HEK293 (cell line): ENCODE measurements around the gene SH3BP5.
A peak's percentile ranks its signal among the peaks of the same experiment; 100 is the strongest.
"Not testable (repeated sequence)": the region's sequence is repeated elsewhere in the genome, so short reads cannot be mapped to it uniquely, and the experiment has no call there.

Experiments used
- CTCF ChIA-PET: fragments of 350-600 bp; formaldehyde crosslinking; extraction: SDS; loops from one replicate; lab custom pipeline; 2021; ENCODE audit warnings: antibody characterized with exemption; lab: Yijun Ruan, JAX
- POLR2A ChIA-PET: fragments of 300-600 bp; formaldehyde crosslinking; extraction: SDS; loops from one replicate; lab custom pipeline; 2020; ENCODE audit warnings: antibody characterized with exemption, inconsistent platforms; lab: Yijun Ruan, JAX
- H3K27ac ChIP-seq: fragments of 200-500 bp; sonication (Bioruptor generic); 2 replicates; pipeline ENCODE4 v1.5.1; 2014; ENCODE audit warnings: low read depth, low read length, control low read depth, inconsistent platforms; ENCODE audit errors: extremely low read depth
- H3K36me3 ChIP-seq, 2 experiments: fragments of 200-500 bp in 1 of 2; sonication (Bioruptor generic) in 1 of 2; 1 replicate in 1 of 2; 2 replicates in 1 of 2; pipeline ENCODE4 v1.5.1; 2014 to 2017; ENCODE audit warnings: inconsistent platforms in 2 of 2, low read length in 2 of 2; ENCODE audit not compliant: control insufficient read depth in 2 of 2, insufficient read depth in 1 of 2
- H3K4me1 ChIP-seq: fragments of 200-500 bp; sonication (Bioruptor generic); 2 replicates; pipeline ENCODE4 v1.5.1; 2014; ENCODE audit warnings: mild to moderate bottlenecking, low read length, inconsistent platforms; ENCODE audit not compliant: control insufficient read depth, insufficient read depth
- H3K4me3 ChIP-seq: 2 replicates; pipeline ENCODE4 v1.5.1; 2011; ENCODE audit warnings: low read depth, mild to moderate bottlenecking, control low read depth, low read length, moderate library complexity
- H3K9me3 ChIP-seq: fragments of 200-500 bp; sonication (Bioruptor generic); 2 replicates; pipeline ENCODE4 v1.5.1; 2014; ENCODE audit warnings: low read depth, low read length, inconsistent platforms; ENCODE audit not compliant: control insufficient read depth, insufficient read depth
- FEZF1 ChIP-seq: fragments of 450-650 bp; formaldehyde crosslinking; IDR thresholded peaks from 2 replicates; pipeline ENCODE4 v1.5.1; 2016; ENCODE audit warnings: missing biosample characterization, missing genetic modification characterization
- GLIS1 ChIP-seq: fragments of 450-650 bp; formaldehyde crosslinking; IDR thresholded peaks from 2 replicates; pipeline ENCODE4 v1.5.1; 2016; ENCODE audit warnings: missing biosample characterization, missing genetic modification characterization
- HIC1 ChIP-seq: fragments of 450-650 bp; formaldehyde crosslinking; IDR thresholded peaks from 2 replicates; pipeline ENCODE4 v1.5.1; 2016; ENCODE audit warnings: missing biosample characterization, missing genetic modification characterization
- KLF8 ChIP-seq: fragments of 450-650 bp; formaldehyde crosslinking; IDR thresholded peaks from 2 replicates; pipeline ENCODE4 v1.5.1; 2016; ENCODE audit warnings: missing biosample characterization, missing genetic modification characterization
- MZF1 ChIP-seq: fragments of 450-650 bp; formaldehyde crosslinking; IDR thresholded peaks from 2 replicates; pipeline ENCODE4 v1.5.1; 2017; ENCODE audit warnings: missing biosample characterization, missing genetic modification characterization, borderline replicate concordance
- OSR2 ChIP-seq: fragments of 450-650 bp; formaldehyde crosslinking; IDR thresholded peaks from 2 replicates; pipeline ENCODE4 v1.5.1; 2016; ENCODE audit warnings: missing biosample characterization, missing genetic modification characterization
- RBAK ChIP-seq: fragments of 450-650 bp; formaldehyde crosslinking; IDR thresholded peaks from 2 replicates; pipeline ENCODE4 v1.5.1; 2016; ENCODE audit warnings: missing biosample characterization, missing genetic modification characterization
- SCRT2 ChIP-seq: fragments of 450-650 bp; formaldehyde crosslinking; IDR thresholded peaks from 2 replicates; pipeline ENCODE4 v1.5.1; 2016; ENCODE audit warnings: missing biosample characterization, missing genetic modification characterization
- TCF7L2 ChIP-seq: IDR thresholded peaks from 2 replicates; pipeline ENCODE4 v1.6.1; 2011; ENCODE audit warnings: low read depth, mild to moderate bottlenecking, inconsistent platforms, low read length, moderate library complexity, borderline replicate concordance
- TRIM28 ChIP-seq: IDR thresholded peaks from 2 replicates; pipeline ENCODE4 v1.6.1; 2011; ENCODE audit warnings: low read length, control low read depth, borderline replicate concordance
- YY2 ChIP-seq: fragments of 450-650 bp; formaldehyde crosslinking; IDR thresholded peaks from 2 replicates; pipeline ENCODE4 v1.5.1; 2016; ENCODE audit warnings: missing biosample characterization, missing genetic modification characterization
- ZBTB17 ChIP-seq: fragments of 450-650 bp; formaldehyde crosslinking; IDR thresholded peaks from 2 replicates; pipeline ENCODE4 v1.5.1; 2016; ENCODE audit warnings: missing biosample characterization, missing genetic modification characterization
- ZBTB20 ChIP-seq: fragments of 450-650 bp; formaldehyde crosslinking; IDR thresholded peaks from 2 replicates; pipeline ENCODE4 v1.5.1; 2016; ENCODE audit warnings: missing biosample characterization, missing genetic modification characterization
- ZBTB6 ChIP-seq: fragments of 450-650 bp; formaldehyde crosslinking; IDR thresholded peaks from 2 replicates; pipeline ENCODE4 v1.5.1; 2017; ENCODE audit warnings: missing biosample characterization, missing genetic modification characterization
- ZBTB8A ChIP-seq: fragments of 450-650 bp; formaldehyde crosslinking; IDR thresholded peaks from 2 replicates; pipeline ENCODE4 v1.5.1; 2016; ENCODE audit warnings: missing biosample characterization, missing genetic modification characterization
- ZIC2 ChIP-seq: fragments of 450-650 bp; formaldehyde crosslinking; IDR thresholded peaks from 2 replicates; pipeline ENCODE4 v1.5.1; 2016; ENCODE audit warnings: missing biosample characterization, missing genetic modification characterization
- ZNF18 ChIP-seq: fragments of 450-650 bp; formaldehyde crosslinking; IDR thresholded peaks from 2 replicates; pipeline ENCODE4 v1.5.1; 2016; ENCODE audit warnings: missing biosample characterization, missing genetic modification characterization
- ZNF366 ChIP-seq: fragments of 450-650 bp; formaldehyde crosslinking; conservative IDR thresholded peaks from 2 replicates; pipeline ENCODE4 v1.5.1; 2016; ENCODE audit warnings: missing biosample characterization, missing genetic modification characterization
- ZNF596 ChIP-seq: fragments of 450-650 bp; IDR thresholded peaks from 2 replicates; pipeline ENCODE4 v1.5.0; 2018; ENCODE audit warnings: missing biosample characterization, mild to moderate bottlenecking, missing genetic modification characterization, moderate library complexity
- ZNF664 ChIP-seq: fragments of 450-650 bp; formaldehyde crosslinking; IDR thresholded peaks from 2 replicates; pipeline ENCODE4 v1.5.1; 2016; ENCODE audit warnings: missing biosample characterization, missing genetic modification characterization
- ZNF777 ChIP-seq: fragments of 450-650 bp; formaldehyde crosslinking; IDR thresholded peaks from 2 replicates; pipeline ENCODE4 v1.5.1; 2017; ENCODE audit warnings: missing biosample characterization, missing genetic modification characterization, borderline replicate concordance

The SH3BP5 gene

DNA sequence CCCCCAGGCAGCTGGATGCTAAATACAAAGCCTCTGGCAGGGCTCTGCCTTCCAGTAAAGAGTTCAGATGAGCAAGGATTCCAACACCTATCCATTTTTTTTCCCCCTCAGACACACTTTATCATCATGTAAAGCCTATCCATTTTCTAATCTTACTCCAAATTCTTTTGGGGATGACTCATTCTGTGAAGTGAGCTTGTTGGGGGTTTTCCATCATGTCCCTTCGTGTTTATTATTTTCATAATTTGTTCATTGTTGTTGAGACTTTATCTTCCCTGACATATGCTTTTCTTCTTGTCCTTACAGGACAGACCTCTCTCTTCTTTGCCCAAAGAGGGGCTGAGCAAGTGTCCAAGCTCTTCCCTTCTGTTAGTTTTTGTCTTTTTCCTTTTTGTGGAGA is 34.7 kb upstream of the SH3BP5 start:
- CTCF ChIA-PET, result interaction anchor here (0.7 to 2.7 kb wide), 5 partner anchors 11 to 260 kb away, joined by 3 to 10 read pairs (median 3); no protein-coding TSS in a partner anchor
- Histone ChIP-seq H3K27ac (no peak overlapping the region), H3K36me3 (no peaks in the 10 kb centered on the region), H3K9me3 (no peaks in the 10 kb centered on the region), H3K4me3 (no peak overlapping the region), H3K4me1 (no peaks in the 10 kb centered on the region; the same call in 1 of the 2 replicates)
- POLR2A ChIA-PET, result no interaction called here
- TF ChIP-seq MZF1 (tag by site-specific recombination) (no peak), ZNF664 (no peak), ZNF777 (tag by site-specific recombination) (no peak), RBAK (tag by site-specific recombination) (no peak), ZBTB20 (peak; percentile 32; the same call in 1 of the 2 replicates), YY2 (tag by site-specific recombination) (no peak), KLF8 (tag by site-specific recombination) (no peak), ZIC2 (tag by site-specific recombination) (no peak)

GRCh38 chr3:15364078-15364477 is 31.7 kb upstream of the SH3BP5 start:
- TF ChIP-seq GLIS1 (tag by site-specific recombination) (peak; percentile 57), ZBTB17 (peak; percentile 62), ZNF366 (tag by site-specific recombination) (peak; percentile 31; the same call in 1 of the 2 replicates), FEZF1 (tag by site-specific recombination) (peak; percentile 58), TCF7L2 (peak; percentile 71), TRIM28 (peak; percentile 80; the same call in 1 of the 2 replicates), ZBTB6 (tag by site-specific recombination) (peak; percentile 64; the same call in 1 of the 2 replicates), ZNF18 (0 out of 2 replicates have a peak, but pooled peaks have one; percentile 26), HIC1 (peak; percentile 78), ZBTB8A (tag by site-specific recombination) (0 out of 2 replicates have a peak, but pooled peaks have one; percentile 6), OSR2 (peak; percentile 27; the same call in 1 of the 2 replicates), SCRT2 (0 out of 2 replicates have a peak, but pooled peaks have one; percentile 16), ZNF596 (tag by site-specific recombination) (0 out of 2 replicates have a peak, but pooled peaks have one; percentile 12)
- H3K4me1 ChIP-seq, H3K36me3 ChIP-seq, H3K4me3 ChIP-seq, H3K9me3 ChIP-seq, H3K27ac ChIP-seq: not testable (repeated sequence)
- POLR2A ChIA-PET, result interaction anchor here (1.0 kb wide), 1 partner anchor 31 kb away, joined by 3 read pairs; the partner anchor contains the start of gene SH3BP5
- CTCF ChIA-PET, result interaction anchor here (0.6 to 0.8 kb wide), 3 partner anchors 17 to 47 kb away, joined by 3 read pairs; partner anchors contain the start of gene SH3BP5
